Skeletal muscle cell (primary cell): ENCODE data around the gene DNAJC6.

ENCODE experiments used
- DNase-seq: peaks from one replicate; pipeline ENCODE4 v3.0.0-alpha.2; 2010; ENCODE audit warnings: low read depth
- H3K4me3 ChIP-seq: 2 replicates; pipeline ENCODE4 v1.5.1; 2011; ENCODE audit warnings: low read depth, mild to moderate bottlenecking, control low read depth, low read length, moderate library complexity

DNAJC6 gene

GRCh38 chr1:65309304-65310077 is at the start of gene DNAJC6:
Gene DNAJC6, plus strand, starts transcription at chr1:65309543. Its CDS starts 203 bp downstream, at chr1:65309746.
- DNase-seq: no peak

GRCh38 chr1:65259816-65260215 is 49.5 kb upstream of the DNAJC6 start:
- H3K4me3 ChIP-seq: no peak overlapping the region
- no peak for DNase-seq

More at GRCh38 chr1:65309304-65310077, at the start of gene DNAJC6:
- peak within 1 kb of the TSS; percentile 49 for H3K4me3 ChIP-seq

GRCh38 chr1:65260851-65261473 is 48.4 kb upstream of the DNAJC6 start:
- DNase-seq: peak; percentile 49
- H3K4me3 ChIP-seq: no peak overlapping the region

GRCh38 chr1:65263286-65263685 is 46.1 kb upstream of the DNAJC6 start:
- no peak for DNase-seq
- H3K4me3 ChIP-seq: no peak overlapping the region

GRCh38 chr1:65264197-65264929 is 45.0 kb upstream of the DNAJC6 start:
- peak; percentile 36 for DNase-seq
- peak overlapping the region; percentile 46 for H3K4me3 ChIP-seq

- no peak for DNase-seq
- peak overlapping the region; percentile 59 for H3K4me3 ChIP-seq
Measured at GRCh38 chr1:65265296-65265650, 44.1 kb upstream of the DNAJC6 start.

GRCh38 chr1:65265651-65266351 is 43.5 kb upstream of the DNAJC6 start:
- peak overlapping the region; percentile 59 for H3K4me3 ChIP-seq
- DNase-seq: no peak

- DNase-seq: no peak
- no peak overlapping the region for H3K4me3 ChIP-seq
Measured at GRCh38 chr1:65266476-65266875, 42.9 kb upstream of the DNAJC6 start.

- no peak for DNase-seq
- no peak overlapping the region for H3K4me3 ChIP-seq
Measured at GRCh38 chr1:65267271-65267670, 42.1 kb upstream of the DNAJC6 start.

- H3K4me3 ChIP-seq: no peak overlapping the region
- no peak for DNase-seq
Measured at GRCh38 chr1:65267683-65268082, 41.7 kb upstream of the DNAJC6 start.

- DNase-seq: no peak
- H3K4me3 ChIP-seq: no peak overlapping the region
Measured at GRCh38 chr1:65269612-65270011, 39.7 kb upstream of the DNAJC6 start.

GRCh38 chr1:65276197-65276939 is 33.0 kb upstream of the DNAJC6 start:
- DNase-seq: no peak
- no peak overlapping the region for H3K4me3 ChIP-seq

- H3K4me3 ChIP-seq: no peak overlapping the region
- no peak for DNase-seq
Measured at GRCh38 chr1:65277605-65278347, 31.6 kb upstream of the DNAJC6 start.

GRCh38 chr1:65278376-65279069 is 30.8 kb upstream of the DNAJC6 start:
- no peak overlapping the region for H3K4me3 ChIP-seq
- DNase-seq: no peak

- H3K4me3 ChIP-seq: no peak overlapping the region
- DNase-seq: no peak
Measured at GRCh38 chr1:65279070-65279779, 30.1 kb upstream of the DNAJC6 start.

- no peak for DNase-seq
- no peak overlapping the region for H3K4me3 ChIP-seq
Measured at GRCh38 chr1:65281846-65282245, 27.5 kb upstream of the DNAJC6 start.

GRCh38 chr1:65284229-65284628 is 25.1 kb upstream of the DNAJC6 start:
- no peak overlapping the region for H3K4me3 ChIP-seq
- DNase-seq: no peak
